ENCODE measurements around the gene POU5F1.
"Not testable (repeated sequence)": the region's sequence is repeated elsewhere in the genome, so short reads cannot be mapped to it uniquely, and the experiment has no call there.

POU5F1 gene

DNA sequence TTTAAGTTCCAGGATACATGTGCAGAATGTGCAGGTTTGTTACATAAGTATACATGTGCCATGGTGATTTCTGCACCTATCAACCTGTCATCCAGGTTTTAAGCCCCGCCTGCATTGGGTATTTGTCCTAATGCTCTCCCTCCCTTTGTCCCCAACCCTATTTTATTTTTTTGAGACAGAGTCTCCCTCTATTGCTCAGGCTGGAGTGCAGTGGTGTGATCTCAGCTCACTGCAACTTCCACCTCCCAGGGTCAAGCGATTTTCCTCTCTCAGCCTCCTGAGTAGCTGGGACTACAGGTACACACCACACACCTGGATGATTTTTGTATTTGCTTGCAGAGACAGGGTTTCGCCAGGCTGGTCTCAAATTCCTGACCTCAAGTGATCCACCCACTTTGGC lies 18.7 kb upstream of the POU5F1 start:
- DNase-seq: not testable (repeated sequence)

DNA sequence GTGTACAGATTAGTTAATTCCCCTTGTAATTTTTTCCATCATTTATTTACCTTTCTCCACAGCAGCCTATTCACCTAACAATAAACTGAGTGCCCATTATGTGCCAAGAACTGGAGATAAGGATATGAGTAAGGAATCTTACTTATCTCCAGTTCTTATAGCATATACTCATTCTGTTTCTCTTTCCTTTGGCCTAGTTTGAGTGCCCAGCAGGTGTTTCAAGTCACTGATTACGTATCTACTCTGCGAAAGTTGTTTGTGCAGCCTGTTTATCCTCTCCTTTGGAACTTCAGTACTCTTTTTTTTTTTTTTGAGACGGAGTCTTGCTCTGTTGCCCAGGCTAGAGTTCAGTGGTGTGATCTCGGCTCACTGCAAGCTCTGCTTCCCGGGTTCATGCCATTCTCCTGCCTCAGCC lies 17.3 kb upstream of the POU5F1 start:
- no peak for DNase-seq

DNA sequence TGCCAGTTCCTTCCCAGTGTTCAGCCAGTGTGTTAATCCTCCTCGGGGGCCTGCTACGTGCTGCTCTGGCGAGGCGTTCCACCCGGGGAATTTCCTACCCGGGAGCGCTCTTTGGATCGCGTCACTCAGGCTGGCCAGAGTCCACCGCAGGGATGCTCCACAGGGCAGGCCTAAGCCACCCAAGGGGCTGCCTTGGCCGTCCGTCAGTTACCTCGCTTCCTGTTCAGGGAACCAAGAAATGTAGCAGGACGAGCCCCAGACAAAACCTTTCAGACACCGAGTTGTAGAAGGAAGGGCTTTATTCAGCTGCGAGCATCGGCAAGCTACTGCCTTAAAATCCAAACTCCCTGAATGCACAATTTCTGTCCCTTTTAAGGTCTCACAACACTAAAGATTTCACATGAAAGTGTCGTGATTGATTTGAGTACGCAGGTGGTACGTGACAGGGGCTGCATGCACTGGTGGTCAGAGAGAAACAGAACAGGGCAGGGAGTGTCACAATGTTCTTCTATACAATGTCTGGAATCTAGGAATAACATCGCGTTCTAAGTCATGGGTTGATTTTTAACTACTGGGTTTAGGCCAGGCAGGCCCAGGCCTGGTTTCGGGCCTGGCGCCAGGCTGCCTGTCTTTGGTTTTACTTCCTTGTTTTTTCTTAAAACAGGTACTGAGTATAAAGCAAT lies 15.7 kb upstream of the POU5F1 start:
- no peak for DNase-seq

DNA sequence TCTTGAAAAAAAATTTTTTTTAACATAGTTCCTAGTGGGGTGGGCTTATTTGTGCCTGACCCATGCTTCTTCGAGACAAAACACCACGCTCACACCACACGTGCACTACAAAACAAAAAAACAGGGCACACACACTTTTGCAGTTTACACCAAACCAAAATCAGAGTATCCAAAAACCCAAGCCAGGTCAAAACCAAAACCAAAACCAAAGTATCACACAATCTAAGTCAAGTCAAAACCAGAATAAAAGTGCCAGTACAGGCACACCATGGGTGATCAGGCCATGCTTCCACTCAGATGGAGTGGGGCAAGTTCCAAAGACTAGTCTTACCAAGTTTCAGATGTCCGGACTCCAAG lies 15.2 kb upstream of the POU5F1 start:
- DNase-seq: not testable (repeated sequence)

DNA sequence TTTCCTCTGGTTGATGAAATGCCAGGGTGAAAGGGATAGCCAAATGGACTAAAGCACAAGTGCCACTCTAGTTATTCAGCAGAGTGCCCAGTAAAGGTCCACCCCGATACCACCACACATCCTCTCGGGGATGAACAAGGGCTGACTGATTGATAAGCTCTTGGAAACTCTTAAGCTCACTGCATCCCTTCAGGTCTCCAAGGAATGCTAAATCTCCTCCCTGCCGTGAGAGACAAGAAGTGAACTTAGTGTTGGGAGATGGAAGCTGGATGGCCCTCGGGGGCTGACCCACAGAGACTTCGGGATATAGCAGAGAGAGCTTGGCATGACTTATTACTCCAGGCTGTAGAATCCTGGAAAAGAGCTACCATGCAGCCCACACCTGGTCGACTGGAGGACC lies 13.4 kb upstream of the POU5F1 start:
- DNase-seq: not testable (repeated sequence)

DNA sequence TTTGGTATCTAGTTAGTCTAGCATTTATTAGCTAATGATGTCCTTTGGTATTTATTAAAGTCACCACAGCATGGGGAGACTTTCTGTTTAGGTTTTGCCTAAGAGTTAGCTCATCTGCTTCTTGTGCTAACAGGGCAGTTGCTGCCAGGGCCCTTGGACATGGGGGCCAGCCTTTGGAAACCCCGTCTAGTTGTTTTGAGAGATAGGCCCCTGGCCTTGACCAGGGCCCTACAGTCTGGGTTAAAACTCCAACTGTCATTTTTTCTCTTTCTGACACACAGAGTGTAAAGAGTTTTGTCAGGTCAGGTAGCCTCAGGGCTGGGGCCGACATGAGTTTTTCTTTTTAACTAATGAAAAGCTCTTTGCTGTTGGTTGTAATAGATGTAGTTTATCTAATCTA lies 12.8 kb upstream of the POU5F1 start:
- not testable (repeated sequence) for DNase-seq

DNA sequence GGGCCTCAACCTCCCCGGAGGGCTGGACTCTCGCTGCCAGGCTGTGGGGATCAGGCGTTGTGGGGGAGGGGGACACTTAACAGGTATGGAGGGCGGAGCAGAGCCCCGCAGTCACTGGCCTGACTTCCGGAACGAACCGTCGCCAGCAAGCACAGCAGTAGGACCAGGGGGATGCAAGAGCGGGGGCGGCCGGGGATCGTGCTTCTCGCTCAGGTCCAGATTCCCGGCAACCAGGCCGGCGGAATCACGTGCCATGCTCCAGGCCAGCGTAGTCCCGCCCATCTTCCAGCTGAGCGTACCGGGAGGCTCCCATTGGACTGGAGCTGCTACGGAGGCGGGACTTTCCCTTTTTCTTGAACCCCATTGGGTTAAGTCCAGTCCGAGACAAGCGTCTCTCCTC lies 10.0 kb upstream of the POU5F1 start:
- DNase-seq: peak; percentile 47

DNA sequence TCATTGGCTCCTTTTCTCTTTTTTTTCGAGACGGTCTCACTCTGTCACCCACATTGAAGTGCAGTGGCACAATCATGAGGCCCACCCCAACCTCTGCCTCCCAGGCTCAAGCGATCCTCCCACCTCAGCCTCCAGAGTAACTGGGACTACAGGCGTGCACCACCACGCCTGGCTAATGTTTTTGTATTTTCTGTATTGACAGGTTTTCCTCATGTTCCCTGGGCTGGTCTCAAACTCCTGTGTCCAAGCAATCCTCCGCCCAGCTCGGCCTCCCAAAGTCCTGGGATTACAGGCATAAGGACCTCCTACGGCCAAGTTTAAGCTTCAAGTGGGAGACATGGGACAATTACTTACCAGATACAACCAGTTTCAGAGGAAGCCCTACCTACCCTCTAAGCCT lies 9.4 kb upstream of the POU5F1 start:
- DNase-seq: no peak

DNA sequence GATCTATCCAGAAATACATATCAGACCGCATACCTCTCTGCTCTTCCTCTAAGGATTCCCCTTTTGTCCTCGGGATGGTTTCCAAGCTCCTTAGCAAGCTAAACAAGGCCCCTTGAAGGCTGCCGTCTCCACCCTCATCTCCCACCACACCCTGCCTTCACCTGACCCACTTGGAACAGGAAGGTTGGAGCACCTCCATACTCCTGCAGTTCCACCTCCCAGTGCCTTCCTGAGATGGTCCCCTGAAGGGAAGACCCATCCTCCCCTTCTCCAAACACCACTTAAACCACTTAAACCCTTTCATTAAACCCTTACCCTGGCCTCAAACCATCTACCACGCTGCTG lies 8.5 kb upstream of the POU5F1 start:
- no peak for DNase-seq

DNA sequence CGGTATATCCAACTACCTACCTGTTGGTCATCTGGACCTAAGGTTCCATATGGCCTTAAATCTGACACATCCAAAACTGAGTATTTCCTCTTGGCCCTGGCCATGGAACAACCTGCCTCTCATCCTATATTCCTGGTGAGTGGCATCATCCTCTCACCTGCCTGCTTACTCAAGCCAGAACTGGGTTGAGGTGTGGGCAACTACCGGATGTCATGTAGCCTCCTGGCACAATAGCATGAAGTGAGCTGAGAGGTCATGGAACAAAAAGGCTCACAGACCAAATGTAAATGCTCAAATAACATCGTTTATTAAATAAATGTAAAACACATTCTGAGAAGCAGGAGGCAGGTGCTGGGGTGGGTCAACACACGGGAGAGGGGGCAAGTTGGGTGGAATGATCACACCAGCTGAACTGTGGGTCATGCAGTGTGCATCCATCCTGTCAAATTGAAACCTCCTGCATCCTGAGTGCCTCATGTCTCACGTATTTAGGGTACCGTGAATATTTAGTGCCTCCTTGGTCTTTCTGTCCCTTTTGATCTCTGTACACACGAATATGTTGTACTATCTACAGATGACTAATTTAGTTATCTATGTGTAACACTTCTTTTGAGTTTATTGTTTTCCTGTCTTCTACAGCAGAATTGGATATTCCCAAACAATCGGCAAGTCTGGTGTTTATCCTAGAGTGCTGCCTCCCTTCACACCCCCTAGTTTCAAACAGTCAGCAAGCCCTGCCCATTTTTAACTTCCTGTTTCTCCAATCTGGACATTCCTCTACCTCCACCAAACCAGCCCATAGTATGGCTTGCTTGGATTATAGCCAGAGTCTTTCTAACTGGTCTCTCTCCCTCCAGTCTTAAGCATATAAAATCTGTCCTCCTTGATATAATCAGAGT lies 7.9 kb upstream of the POU5F1 start:
- DNase-seq: no peak

DNA sequence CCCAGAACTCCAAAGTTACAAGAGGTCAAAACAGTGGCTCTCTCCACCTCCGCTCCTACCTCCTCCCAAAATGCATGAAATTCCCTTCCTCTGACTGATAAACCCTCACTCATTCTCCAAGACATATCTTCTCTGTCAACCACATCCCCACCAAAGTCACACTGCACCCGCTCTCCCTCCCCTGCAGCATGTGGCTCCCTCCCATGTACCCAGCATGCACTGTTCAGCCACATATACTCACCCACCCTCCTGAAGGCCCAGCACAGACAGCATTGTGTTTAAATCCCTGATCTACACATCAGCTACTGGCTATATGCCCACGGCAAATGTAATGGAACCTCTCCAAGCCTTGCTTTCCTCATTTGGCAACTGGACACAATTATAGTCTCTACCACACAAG lies 5.5 kb upstream of the POU5F1 start:
- no peak for DNase-seq

DNA sequence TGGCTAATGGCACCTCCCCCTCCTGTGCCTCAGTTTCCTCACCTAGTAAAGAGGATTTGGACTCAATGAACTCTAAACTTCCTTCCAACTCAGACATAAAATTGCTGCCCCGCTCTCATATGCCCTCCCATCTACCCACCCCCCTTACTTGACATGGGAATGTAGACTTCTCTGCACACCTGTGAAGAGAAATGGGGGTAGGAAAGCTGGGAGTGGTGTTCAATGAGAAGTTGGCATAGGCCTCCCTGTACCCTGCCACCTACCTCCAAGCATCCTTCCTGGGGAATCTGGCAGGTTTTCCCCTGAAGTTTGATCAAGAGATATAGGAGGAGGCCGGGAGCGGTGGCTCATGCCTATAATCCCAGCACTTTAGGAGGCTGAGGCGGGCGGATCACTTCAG lies 3.9 kb upstream of the POU5F1 start:
- no peak for DNase-seq

DNA sequence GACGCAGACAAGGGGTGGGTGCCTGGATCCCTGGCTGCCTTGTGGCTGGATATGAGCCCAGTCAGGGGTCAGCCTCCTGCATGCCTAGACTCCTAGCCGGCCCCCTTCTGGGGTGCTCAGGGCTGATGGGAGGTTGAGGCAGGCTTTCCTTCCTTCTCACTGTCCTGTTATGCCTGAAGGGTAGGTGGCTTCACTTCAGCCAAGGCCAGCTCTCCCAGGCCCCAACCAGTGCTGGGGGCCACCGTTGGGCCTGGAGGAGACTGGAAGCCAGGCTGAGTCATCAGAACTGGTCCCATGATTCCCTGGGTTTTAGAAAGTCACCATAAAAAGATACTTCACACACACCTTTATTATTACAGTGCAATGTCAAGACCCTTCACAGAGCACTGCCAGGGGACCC lies 2.9 kb upstream of the POU5F1 start:
- no peak for DNase-seq

DNA sequence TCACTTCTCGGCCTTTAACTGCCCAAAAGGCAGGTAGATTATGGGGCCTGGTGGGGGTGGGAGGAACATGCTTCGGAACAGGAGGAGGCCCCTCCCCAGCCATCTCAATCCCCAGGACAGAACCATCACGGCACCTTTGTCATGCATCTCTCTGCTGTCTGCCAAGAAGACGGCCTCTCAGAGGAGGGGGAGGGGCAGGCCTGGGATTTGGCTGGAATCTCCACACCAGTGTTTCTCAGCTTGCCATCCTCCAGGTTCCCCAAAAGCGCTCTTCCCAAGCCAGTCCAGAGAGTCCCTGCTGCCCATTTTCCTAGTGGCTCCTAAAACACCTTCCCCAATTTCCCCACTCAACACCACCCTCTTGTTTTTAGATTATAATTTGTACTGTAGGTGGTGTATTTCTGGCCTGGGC lies 2.5 kb upstream of the POU5F1 start:
- no peak for DNase-seq

DNA sequence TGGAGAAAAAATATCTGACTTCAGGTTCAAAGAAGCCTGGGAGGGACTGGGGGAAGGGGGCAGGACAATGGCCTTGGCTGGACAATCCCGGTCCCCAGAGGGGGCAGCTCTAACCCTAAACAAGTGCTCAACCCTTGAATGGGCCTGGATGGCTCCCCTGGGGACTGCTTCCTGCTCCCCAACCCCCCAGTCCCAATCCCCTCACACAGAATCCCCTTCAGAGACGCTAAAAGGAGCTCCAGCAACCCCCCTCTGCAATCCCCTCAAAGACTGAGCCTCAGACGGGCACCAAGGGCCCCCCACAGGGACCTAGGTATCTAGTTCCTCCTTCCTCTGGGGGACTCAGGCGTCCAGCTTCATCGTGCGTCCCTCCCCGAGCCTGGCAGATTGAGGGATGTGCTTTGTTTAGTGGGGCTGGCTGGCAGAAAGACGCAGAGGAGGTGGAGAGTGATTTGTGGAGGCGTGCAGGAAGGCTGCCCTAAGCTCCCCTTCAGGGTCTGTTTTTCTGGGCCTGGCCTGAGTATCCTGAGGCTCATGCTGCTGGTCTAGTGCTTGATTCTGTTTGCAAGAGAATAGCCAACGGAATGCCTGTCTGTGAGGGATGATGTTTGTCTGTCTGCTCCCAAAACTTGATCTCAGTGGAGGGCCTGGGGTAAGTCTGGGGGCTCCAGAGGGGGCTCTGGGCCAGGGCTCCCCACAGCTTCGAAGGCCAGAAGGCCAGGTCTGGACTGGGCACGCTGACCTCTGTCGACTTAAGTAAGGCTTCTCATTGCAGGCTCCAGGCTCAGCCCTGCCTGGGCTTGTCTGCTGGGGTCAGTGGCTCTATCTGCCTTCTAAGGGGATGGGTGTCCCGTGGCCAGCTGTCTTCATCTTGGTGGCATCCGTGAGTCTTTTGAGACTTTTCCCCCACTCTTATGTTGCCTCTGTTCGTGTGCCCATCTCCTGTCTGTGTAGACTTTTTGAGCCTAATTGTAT lies 1.7 kb upstream of the POU5F1 start:
- DNase-seq: no peak

DNA sequence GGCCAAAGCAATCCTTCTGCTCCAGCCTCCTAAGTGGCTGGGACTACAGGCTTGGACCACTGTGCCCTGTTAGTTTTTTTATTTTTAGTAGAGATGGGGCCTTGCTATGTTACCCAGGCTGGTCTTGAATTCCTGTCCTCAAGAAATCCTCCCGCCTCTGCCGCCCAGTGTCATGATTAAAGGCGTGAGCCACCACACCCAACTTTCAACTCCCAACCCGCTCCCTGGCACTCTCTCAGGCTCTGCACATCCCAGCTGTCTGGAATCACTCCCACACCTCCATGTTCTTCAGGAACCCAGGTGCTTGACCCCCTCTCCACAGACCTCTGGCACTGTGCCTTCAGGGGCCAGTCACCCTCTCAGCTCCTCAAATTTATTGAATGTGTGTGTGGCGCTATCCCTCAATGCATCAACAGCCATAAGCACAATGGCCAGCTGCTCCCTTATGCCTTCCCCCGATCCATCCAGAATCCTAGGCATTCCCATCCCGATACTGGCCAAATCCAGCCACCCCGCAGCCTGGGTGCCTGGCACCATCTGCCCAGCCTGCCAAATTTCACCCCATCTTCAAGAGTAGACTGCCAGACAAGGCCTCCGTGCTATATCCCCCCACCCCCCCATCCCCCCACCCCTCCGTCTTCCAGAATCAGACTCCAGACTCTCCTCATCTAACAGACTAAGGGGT lies 647 bp upstream of the POU5F1 start:
- DNase-seq: no peak

DNA sequence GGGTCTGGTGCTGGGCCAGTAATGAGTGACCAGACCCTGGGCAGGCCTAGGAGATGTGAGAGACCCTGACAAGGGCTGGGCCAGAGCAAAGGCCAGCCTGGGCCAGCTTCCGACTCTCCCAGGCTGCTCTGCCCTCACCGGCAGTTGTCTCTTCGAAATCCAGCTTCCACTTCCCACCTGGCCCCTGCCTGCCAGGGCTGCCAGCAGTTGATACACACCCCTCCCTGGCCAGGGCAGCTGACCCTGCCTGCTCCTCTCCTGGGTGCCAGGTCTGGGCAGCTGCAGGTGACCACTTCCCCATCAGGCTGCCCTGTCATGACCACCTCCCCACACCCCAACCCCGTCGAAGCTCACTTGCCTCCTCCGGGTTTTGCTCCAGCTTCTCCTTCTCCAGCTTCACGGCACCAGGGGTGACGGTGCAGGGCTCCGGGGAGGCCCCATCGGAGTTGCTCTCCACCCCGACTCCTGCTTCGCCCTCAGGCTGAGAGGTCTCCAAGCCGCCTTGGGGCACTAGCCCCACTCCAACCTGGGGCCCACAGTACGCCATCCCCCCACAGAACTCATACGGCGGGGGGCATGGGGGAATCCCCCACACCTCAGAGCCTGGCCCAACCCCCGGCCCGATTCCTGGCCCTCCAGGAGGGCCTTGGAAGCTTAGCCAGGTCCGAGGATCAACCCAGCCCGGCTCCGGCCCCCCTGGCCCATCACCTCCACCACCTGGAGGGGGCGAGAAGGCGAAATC lies 453 bp downstream of the POU5F1 start:
- DNase-seq: not testable (repeated sequence)

DNA sequence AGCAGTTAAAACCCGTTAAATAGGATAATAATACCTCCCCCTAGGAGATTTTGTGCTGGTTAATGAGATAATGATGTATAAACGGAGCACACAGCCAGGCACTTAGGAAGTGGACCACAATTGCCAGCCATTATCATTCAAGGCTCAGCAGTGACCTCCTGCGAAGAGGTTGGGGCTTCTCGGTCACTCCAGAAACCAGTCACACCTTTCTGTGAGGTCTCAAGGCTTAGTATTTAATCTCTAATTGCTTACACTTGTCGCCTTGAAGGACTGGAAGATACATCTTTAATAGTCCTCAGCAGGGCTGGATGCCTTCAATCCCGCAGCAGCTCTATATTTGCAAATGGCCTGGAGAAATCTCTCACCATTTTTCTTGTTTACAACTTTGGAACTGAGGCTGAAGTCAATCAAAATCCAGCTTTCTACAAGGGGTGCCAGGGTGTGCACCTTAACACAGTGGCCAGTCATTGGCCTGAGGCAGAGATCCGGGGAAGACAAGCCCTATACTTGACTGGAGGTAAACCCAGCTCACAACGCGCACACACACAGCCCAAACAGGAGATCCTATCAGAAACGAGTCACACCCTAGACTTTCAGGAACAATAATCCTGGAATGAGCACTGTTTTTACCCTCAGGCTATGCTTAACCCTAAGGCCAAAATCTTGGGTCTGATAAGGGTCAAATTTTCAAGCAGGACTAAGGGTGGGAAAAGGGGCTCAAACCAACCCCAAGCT lies 1.2 kb downstream of the POU5F1 start:
- DNase-seq: no peak

DNA sequence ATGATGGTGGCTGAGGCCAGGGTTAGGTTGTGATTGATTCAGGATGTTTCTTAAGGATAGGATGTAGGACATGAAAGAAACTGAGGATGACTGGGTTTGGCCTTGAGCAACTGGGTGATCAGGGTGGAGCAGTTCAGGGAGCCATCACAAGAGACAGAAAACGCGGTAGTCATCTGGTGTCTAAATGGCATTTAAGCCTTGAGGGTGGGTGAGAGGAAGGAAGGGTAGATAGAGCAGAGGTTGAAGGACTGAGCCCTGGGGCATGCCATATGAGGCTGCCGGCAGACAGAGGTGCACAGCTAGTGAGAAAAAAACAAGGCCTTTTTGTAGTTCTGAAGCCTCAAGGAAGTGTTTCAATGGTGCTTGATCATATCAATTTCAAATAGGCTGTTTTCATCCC lies 1.9 kb downstream of the POU5F1 start:
- DNase-seq: no peak

DNA sequence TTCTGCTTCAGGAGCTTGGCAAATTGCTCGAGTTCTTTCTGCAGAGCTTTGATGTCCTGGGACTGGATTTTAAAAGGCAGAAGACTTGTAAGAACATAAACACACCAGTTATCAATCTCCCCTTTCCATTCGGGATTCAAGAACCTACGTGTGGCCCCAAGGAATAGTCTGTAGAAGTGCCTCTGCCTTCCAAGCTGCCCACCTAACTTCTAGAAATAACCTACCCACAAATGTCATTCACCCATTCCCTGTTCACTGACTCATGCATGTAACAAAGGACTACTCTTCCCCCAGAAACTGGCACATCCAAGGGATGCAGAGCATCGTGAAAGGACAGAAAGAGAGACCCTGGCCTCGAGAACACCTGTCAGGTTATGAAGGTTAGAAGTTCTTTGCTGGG lies 4.5 kb downstream of the POU5F1 start:
- no peak for DNase-seq
